ENCODE measurements around the gene MAS1.

The MAS1 gene

DNA sequence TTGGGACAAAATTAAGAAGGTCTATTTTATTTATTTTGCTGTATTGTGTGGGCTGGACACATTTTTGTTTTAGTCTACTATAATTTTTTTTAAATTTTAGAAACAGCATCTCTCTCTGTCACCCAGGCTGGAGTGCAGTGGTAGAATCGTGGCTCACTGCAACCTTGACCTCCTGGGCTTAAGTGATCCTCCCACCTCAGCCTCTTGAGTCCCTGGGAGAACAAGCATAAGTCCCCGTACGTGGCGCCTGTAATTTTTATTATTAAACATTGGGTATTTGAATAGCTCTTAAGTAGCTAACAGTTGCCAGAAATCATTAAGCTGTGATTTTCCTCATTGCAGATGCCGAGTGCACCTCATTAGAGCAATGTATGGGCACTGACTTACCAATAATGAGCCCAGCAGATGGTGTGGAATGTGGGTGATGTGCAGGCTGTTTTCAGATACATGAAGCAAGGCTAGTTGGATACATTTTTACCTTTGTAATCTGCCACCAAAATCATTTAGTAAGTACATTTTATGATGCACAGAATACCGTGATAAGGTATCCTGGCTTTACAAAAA lies 10.3 kb upstream of the MAS1 start:
- no peak for DNase-seq

- no peak for DNase-seq
These were observed 6.1 kb upstream of the MAS1 start for GRCh38 chr6:159884720-159885119.

GRCh38 chr6:159886270-159886669 lies 4.5 kb upstream of the MAS1 start:
- no peak for DNase-seq

- no peak for DNase-seq
These were observed 3.6 kb upstream of the MAS1 start for GRCh38 chr6:159887146-159887545.

DNA sequence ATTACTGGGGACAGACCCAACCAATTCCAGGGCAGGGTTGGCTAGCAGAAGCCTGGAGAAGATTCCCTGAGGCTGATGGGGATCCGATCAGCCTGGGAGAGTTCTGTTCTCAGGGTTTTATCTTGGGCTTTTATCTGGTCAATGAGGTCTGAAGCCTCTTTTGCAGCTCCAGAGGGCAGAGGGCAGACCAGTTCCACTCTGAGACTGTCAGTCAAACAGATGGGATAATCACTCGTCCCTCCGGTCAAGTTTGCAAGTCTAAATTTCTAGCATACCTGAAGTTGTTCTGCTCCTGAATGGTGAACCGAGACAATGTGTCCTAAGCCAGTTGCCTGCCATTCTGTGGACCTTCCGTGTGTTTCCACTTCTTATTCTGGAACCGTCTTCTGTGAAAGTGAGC lies 3.0 kb upstream of the MAS1 start:
- DNase-seq: no peak

GRCh38 chr6:159890201-159890600 lies 587 bp upstream of the MAS1 start:
- no peak for DNase-seq

- no peak for DNase-seq
These were observed 1.3 kb downstream of the MAS1 start for GRCh38 chr6:159892053-159892452.

- DNase-seq: no peak
These were observed 2.3 kb downstream of the MAS1 start for GRCh38 chr6:159893064-159893463.

DNA sequence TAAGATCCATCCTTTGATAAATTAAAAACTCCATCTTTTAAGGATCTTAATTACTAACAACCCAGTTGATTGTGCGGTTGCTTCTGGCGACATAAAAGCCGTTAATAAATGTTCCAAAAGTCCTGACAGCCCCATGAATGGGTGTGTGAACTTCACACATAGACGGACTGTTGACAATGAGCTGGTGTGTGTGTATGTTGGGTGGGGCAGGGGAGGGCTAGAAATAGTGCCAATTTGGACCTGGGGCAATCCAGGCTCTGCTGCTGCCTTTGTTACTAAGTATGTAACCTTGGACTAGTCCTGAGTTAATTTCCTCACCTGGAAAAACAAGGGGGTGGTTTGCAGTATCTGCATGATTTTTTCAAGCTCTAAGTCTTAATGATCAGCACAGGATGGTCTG lies 4.2 kb downstream of the MAS1 start:
- no peak for DNase-seq

DNA sequence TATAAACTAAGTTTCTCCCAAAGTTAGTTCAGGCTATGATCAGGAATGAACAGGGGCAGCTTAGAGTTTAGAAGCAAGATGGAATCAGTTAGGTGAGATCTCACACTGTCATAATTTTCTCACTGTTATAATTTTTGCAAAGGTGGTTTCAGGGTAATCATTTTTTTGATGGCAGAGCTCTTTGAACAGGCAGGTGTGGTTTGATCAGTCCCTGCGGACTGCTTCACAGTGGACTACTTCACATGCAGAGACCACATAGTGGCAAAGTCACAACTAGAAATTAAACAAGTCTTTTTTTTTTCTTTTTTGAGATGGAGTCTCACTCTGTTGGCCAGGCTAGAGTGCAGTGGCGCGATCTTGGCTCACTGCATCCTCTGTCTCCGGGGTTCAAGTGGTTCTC lies 6.8 kb downstream of the MAS1 start:
- DNase-seq: no peak

DNA sequence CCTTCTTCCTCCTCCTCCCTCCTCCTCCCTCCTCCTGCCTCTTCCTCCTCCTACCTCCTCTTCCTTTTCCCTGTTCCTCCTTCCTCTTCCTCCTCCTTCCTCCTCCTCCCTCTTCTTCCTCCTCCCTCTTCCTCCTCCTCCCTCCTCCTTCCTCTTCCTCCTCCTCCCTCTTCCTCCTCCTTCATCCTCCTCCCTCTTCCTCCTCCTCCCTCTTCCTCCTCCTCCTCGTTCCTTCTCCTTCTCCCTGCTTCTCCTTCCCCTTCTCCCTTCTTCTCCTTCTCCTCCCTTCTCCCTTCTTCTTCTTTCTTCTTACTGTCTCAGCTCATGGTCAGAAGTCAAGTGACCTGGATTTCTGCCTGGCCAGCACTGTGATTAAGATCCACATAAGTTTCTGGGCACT lies 7.7 kb downstream of the MAS1 start:
- DNase-seq: no peak

- DNase-seq: no peak
These were observed 9.4 kb downstream of the MAS1 start for GRCh38 chr6:159899994-159900745.

DNA sequence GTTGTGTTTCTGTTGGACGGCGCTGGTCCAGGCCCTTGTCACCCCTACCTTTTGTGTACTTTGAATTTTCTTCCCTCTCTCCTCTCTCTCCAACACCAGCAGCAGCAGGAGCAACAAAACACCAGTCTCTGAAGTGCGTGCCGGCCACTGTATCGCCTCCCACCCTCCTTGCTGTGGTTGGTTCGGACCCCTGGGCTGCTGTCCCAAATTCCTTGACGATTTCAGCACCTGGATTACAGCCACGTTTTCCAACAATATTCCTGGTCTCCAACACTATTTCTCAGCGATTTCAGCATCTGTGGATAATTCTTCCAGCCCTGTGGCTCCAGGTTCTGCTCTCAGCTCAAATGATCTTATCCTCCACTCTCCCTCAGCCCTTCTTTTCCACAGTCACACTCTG lies 11.8 kb downstream of the MAS1 start:
- no peak for DNase-seq

DNA sequence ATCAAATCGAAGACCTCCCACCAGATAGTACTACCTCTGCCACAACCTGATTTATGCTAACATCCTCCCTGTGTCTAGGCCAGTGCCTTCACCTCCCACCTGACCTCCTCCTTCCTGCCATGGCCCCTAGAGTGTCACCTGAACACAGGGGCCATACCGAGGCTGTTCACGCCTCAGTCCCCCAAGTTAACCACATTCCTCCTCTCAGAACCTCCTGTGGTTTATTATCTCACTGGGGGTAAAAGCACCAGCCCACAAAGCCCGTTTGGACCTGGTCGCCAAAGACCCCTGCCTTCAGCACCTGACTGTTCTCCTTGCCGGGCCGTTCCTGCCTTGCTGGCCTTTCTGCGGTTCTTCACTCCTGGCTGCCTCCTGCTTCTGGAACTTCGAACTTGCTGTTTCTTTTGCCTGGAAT lies 13.7 kb downstream of the MAS1 start:
- no peak for DNase-seq

GRCh38 chr6:159906400-159906799 lies 15.6 kb downstream of the MAS1 start:
- DNase-seq: no peak

GRCh38 chr6:159908535-159908934 lies 17.7 kb downstream of the MAS1 start:
- no peak for DNase-seq

DNA sequence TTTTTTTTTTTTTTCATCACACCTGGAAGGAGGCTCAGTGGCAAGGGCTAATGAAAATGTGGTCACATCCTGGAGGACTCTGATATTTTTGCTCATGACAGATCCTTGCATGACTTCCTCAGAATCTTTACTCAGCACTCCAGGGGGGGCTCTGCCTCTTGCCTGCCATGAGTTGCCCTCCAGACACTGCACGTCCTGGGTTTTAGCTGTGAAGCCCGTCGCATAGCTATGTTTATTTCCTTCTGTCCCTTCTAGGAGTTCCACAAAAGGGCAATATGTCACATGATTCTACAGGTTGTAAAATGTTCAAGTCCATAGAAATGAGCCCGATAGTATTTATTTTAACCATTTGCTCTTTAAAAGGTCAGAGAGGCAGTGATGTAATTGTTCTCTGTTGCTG lies 18.2 kb downstream of the MAS1 start:
- DNase-seq: no peak

GRCh38 chr6:159910342-159910741 lies 19.6 kb downstream of the MAS1 start:
- DNase-seq: no peak

DNA sequence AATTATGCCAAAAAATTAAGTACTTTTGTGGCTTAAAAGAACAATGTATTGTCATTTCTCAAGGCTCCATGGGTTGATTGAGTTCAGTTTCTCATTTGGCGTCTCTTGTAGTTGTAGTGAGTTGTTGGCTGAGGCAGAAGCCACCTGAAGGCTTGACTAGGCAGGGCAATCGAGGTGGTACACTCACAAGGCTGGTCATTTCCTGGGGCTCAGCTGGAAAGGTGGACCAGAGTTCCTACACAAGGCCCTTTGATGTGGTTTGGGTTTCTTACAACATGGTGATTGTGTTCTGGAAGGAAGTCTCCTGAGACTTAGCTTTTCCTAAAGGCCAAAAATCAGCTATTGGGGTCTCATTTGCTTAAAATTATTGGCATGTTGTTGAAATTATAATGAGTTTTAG lies 22.6 kb downstream of the MAS1 start:
- DNase-seq: no peak

DNA sequence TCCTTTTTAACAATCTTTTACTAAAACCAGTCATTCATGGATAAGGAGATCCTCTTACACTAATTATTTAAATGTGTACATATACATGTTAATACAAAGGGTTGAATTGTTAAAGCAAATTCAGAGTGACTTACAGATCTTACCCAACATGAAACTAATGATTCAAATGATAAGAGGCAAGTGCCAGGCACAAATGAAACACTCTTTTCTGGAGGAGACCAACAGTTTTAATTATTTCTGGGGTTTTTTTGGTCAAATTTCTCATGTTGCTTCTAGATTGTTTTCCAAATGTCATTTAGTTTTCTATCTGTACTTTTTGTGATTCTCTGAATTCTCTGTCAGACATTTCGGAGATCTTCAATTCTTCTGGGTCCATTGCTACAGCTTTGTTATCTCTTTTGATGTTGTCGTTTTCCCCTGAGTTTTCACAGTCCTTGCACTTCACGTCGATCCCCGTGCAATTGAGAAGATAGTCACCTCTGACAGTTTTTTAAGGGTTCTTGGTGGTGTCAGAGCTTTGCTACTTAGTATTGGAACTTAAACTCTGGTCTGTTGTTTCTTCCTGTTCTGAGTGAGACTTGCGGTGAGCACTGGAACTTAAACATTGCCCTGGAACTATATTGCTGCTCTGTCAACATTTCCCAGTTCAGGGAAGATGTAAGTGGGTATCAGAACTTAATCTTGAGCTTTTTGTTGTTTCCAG lies 23.2 kb downstream of the MAS1 start:
- no peak for DNase-seq

- no peak for DNase-seq
These were observed 23.8 kb downstream of the MAS1 start for GRCh38 chr6:159914565-159914923.

DNA sequence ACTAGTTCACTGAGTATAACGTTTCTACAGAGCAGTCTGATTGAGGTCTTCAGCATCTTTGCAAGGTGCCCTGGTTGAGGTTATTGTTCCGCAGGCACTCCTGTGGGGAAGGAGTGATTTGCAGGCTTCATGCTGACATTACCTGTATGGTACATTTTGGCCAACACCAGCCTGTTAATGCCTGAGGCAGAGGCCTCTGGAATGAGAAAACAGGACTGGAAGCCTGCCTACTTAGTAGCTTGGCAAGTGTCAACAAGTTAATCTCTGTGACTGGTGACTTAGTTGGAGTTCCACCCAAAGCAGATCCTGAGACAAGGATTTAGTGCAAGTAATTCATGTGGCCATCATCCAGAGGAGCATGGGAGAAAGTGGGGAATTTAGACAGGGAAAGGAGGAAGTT lies 24.6 kb downstream of the MAS1 start:
- DNase-seq: no peak

- no peak for DNase-seq
These were observed 25.4 kb downstream of the MAS1 start for GRCh38 chr6:159916237-159916636.

DNA sequence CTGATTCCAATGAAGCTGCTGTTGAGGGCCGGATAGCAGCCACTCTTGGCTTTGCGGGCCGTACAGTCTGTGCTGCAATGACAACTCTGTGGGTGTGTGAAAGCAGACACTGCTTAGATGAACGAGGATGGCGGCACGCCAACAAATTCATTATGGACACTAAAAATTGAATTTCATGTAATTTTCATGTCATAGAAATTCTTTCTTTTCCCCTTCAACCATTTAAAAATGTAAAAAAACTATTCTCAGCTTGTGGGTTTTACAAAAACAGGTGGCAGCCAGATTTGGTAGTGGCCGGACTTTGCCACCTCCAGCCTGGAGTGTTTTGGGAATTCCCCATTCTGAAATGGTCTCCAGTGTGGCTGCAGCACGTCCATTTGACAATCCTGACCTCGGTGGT lies 26.0 kb downstream of the MAS1 start:
- no peak for DNase-seq
